Natural killer cell treated with Interleukin-12 subunit alpha and Interleukin-12 subunit beta and Interleukin-15 and Interleukin-18, amount 100 ng/mL, for 72 hours (primary cell): ENCODE results near the gene LRMDA. TPM values are rescaled to one million over a fixed set of nuclear protein-coding genes. Genes with fewer than 3 reads are reported as not detected.

Source experiments
- ATAC-seq, 2 donors: fragments of 150-1000 bp; cut with Tn5 transposase in 1 of 2; sonication (Bioruptor Pico), chemical (Tn5 transposase) in 1 of 2; 2 replicates each; pipeline ENCODE4 v1.10.0; 2021
- DNase-seq: peaks from one replicate; pipeline ENCODE4 v3.0.0; 2022; ENCODE audit warnings: low spot score
- H3K27ac Mint-ChIP-seq, 2 donors: 1 replicate in 1 of 2; 2 replicates in 1 of 2; pipeline ENCODE4 v1.8.0; 2022; ENCODE audit warnings: mixed read lengths in 2 of 2, mild to moderate bottlenecking in 1 of 2, moderate library complexity in 1 of 2
- H3K27me3 Mint-ChIP-seq, 2 donors: 1 replicate in 1 of 2; 2 replicates in 1 of 2; pipeline ENCODE4 v1.8.0; 2022; ENCODE audit warnings: mixed read lengths in 2 of 2
- H3K36me3 Mint-ChIP-seq: one replicate; pipeline ENCODE4 v1.8.0; 2022; ENCODE audit warnings: mixed read lengths
- H3K4me1 Mint-ChIP-seq, 2 donors: 1 replicate in 1 of 2; 2 replicates in 1 of 2; pipeline ENCODE4 v1.8.0; 2022; ENCODE audit warnings: low read depth in 2 of 2, mixed read lengths in 2 of 2, mild to moderate bottlenecking in 1 of 2
- H3K4me3 Mint-ChIP-seq: one replicate; pipeline ENCODE4 v1.8.0; 2022; ENCODE audit warnings: mixed read lengths
- H3K9me3 Mint-ChIP-seq: 2 replicates; pipeline ENCODE4 v1.8.0; 2022; ENCODE audit warnings: mixed read lengths
- total RNA-seq, 2 donors: library from RNA; stranded (reverse); gene quantifications; one replicate each; pipeline ENCODE4 v1.2.3, GENCODE V29; 2022

LRMDA gene
- total RNA-seq, 2 donors from 2014 or later = 0.92 to 1.8 TPM

- Mint-ChIP-seq H3K27me3 (peaks cover 17 to 35% of the 10 kb centered on the region in 2 donors), H3K36me3 (peaks cover 6% of the 10 kb centered on the region), H3K4me1 (no peaks in the 10 kb centered on the region), H3K4me3 (no peak overlapping the region), H3K9me3 (peaks cover 3% of the 10 kb centered on the region), H3K27ac (no peak overlapping the region)
- DNase-seq = no peak
- no peak for ATAC-seq
Measured at GRCh38 chr10:75437693-75438092, 6.3 kb downstream of the LRMDA start.

- no peaks in the 10 kb centered on the region for H3K4me1 Mint-ChIP-seq
- H3K9me3 Mint-ChIP-seq = peaks cover 3% of the 10 kb centered on the region
- H3K27me3 Mint-ChIP-seq = peaks cover 12 to 30% of the 10 kb centered on the region in 2 donors
- H3K36me3 Mint-ChIP-seq = peaks cover 12% of the 10 kb centered on the region
- no peak for DNase-seq
- ATAC-seq = no peak
- no peak overlapping the region for H3K4me3 Mint-ChIP-seq
- H3K27ac Mint-ChIP-seq = no peak overlapping the region
Measured at GRCh38 chr10:75438275-75438674, 6.9 kb downstream of the LRMDA start.

- no peak for ATAC-seq
- peaks cover 20% of the 10 kb centered on the region for H3K36me3 Mint-ChIP-seq
Measured at GRCh38 chr10:75439811-75440210, 8.4 kb downstream of the LRMDA start.

GRCh38 chr10:75440271-75440793 is 8.9 kb downstream of the LRMDA start:
- no peaks in the 10 kb centered on the region for H3K4me1 Mint-ChIP-seq
- peaks cover 10 to 16% of the 10 kb centered on the region in 2 donors for H3K27me3 Mint-ChIP-seq
- peaks cover 20% of the 10 kb centered on the region for H3K36me3 Mint-ChIP-seq
- no peak for ATAC-seq
- H3K9me3 Mint-ChIP-seq = peaks cover 3% of the 10 kb centered on the region
- no peak for DNase-seq
- H3K27ac Mint-ChIP-seq = no peak overlapping the region
- no peak overlapping the region for H3K4me3 Mint-ChIP-seq

More at GRCh38 chr10:75439811-75440210, 8.4 kb downstream of the LRMDA start:
- Mint-ChIP-seq H3K4me3 (no peak overlapping the region), H3K27ac (no peak overlapping the region), H3K4me1 (no peaks in the 10 kb centered on the region), H3K27me3 (peaks cover 10 to 22% of the 10 kb centered on the region in 2 donors), H3K9me3 (peaks cover 3% of the 10 kb centered on the region)
- no peak for DNase-seq

- Mint-ChIP-seq H3K4me1 (no peaks in the 10 kb centered on the region), H3K36me3 (peaks cover 21% of the 10 kb centered on the region), H3K27me3 (peaks cover 10 to 14% of the 10 kb centered on the region in 2 donors), H3K9me3 (peaks cover 3% of the 10 kb centered on the region), H3K4me3 (no peak overlapping the region), H3K27ac (no peak overlapping the region)
- ATAC-seq (no peak), DNase-seq (no peak)
Measured at GRCh38 chr10:75441196-75441595, 9.8 kb downstream of the LRMDA start.

- Mint-ChIP-seq H3K36me3 (peaks cover 26% of the 10 kb centered on the region), H3K27me3 (peaks cover 10 to 19% of the 10 kb centered on the region in 2 donors), H3K4me1 (no peaks in the 10 kb centered on the region), H3K4me3 (no peak overlapping the region), H3K27ac (no peak overlapping the region), H3K9me3 (peaks cover 6% of the 10 kb centered on the region)
- ATAC-seq (no peak), DNase-seq (no peak)
Measured at GRCh38 chr10:75441682-75442081, 10.3 kb downstream of the LRMDA start.

- H3K36me3 Mint-ChIP-seq = peaks cover 28% of the 10 kb centered on the region
- peaks cover 7% of the 10 kb centered on the region for H3K9me3 Mint-ChIP-seq
- no peak overlapping the region for H3K27ac Mint-ChIP-seq
- no peak for ATAC-seq
- no peaks in the 10 kb centered on the region for H3K4me1 Mint-ChIP-seq
- no peak for DNase-seq
- H3K27me3 Mint-ChIP-seq = peaks cover 8 to 21% of the 10 kb centered on the region in 2 donors
- H3K4me3 Mint-ChIP-seq = no peak overlapping the region
Measured at GRCh38 chr10:75443362-75443761, 11.9 kb downstream of the LRMDA start.

- H3K27ac Mint-ChIP-seq = no peak overlapping the region
- peaks cover 7% of the 10 kb centered on the region for H3K9me3 Mint-ChIP-seq
- no peak for ATAC-seq
- peaks cover 4 to 21% of the 10 kb centered on the region in 2 donors for H3K27me3 Mint-ChIP-seq
- H3K4me3 Mint-ChIP-seq = no peak overlapping the region
- no peaks in the 10 kb centered on the region for H3K4me1 Mint-ChIP-seq
- peaks cover 28% of the 10 kb centered on the region for H3K36me3 Mint-ChIP-seq
- DNase-seq = no peak
Measured at GRCh38 chr10:75444781-75445386, 13.5 kb downstream of the LRMDA start.

- DNase-seq (no peak), ATAC-seq (no peak)
- no peak overlapping the region for H3K4me3 Mint-ChIP-seq
- no peak overlapping the region for H3K27ac Mint-ChIP-seq
- H3K4me1 Mint-ChIP-seq = no peaks in the 10 kb centered on the region
- peaks cover 7 to 15% of the 10 kb centered on the region in 2 donors for H3K27me3 Mint-ChIP-seq
- peaks cover 7% of the 10 kb centered on the region for H3K9me3 Mint-ChIP-seq
- H3K36me3 Mint-ChIP-seq = peaks cover 28% of the 10 kb centered on the region
Measured at GRCh38 chr10:75446508-75446907, 15.1 kb downstream of the LRMDA start.

- no peaks in the 10 kb centered on the region for H3K4me1 Mint-ChIP-seq
Measured at GRCh38 chr10:75448166-75448565, 16.7 kb downstream of the LRMDA start.

GRCh38 chr10:75449382-75450074 is 18.1 kb downstream of the LRMDA start:
- Mint-ChIP-seq H3K4me3 (no peak overlapping the region), H3K27ac (no peak overlapping the region), H3K4me1 (no peaks in the 10 kb centered on the region), H3K27me3 (peaks cover 7% of the 10 kb centered on the region in 2 donors), H3K9me3 (peaks cover 4% of the 10 kb centered on the region), H3K36me3 (peaks cover 8% of the 10 kb centered on the region)
- ATAC-seq (no peak), DNase-seq (no peak)

More at GRCh38 chr10:75448166-75448565, 16.7 kb downstream of the LRMDA start:
- peaks cover 4% of the 10 kb centered on the region for H3K9me3 Mint-ChIP-seq
- ATAC-seq = no peak
- H3K36me3 Mint-ChIP-seq = peaks cover 17% of the 10 kb centered on the region
- no peak overlapping the region for H3K4me3 Mint-ChIP-seq
- no peak for DNase-seq
- H3K27ac Mint-ChIP-seq = no peak overlapping the region
- peaks cover 7% of the 10 kb centered on the region in 2 donors for H3K27me3 Mint-ChIP-seq

GRCh38 chr10:75450075-75450445 is 18.6 kb downstream of the LRMDA start:
- H3K36me3 Mint-ChIP-seq = peaks cover 8% of the 10 kb centered on the region
- no peak for DNase-seq
- peaks cover 4% of the 10 kb centered on the region for H3K9me3 Mint-ChIP-seq
- H3K4me3 Mint-ChIP-seq = no peak overlapping the region
- peaks cover 7% of the 10 kb centered on the region in 2 donors for H3K27me3 Mint-ChIP-seq
- no peaks in the 10 kb centered on the region for H3K4me1 Mint-ChIP-seq
- ATAC-seq = no peak
- no peak overlapping the region for H3K27ac Mint-ChIP-seq

- ATAC-seq (no peak), DNase-seq (no peak)
- H3K36me3 Mint-ChIP-seq = peaks cover 8% of the 10 kb centered on the region
- peaks cover 7% of the 10 kb centered on the region in 2 donors for H3K27me3 Mint-ChIP-seq
- H3K27ac Mint-ChIP-seq = no peak overlapping the region
- no peak overlapping the region for H3K4me3 Mint-ChIP-seq
- peaks cover 4% of the 10 kb centered on the region for H3K9me3 Mint-ChIP-seq
- H3K4me1 Mint-ChIP-seq = no peaks in the 10 kb centered on the region
Measured at GRCh38 chr10:75450644-75451640, 19.5 kb downstream of the LRMDA start.
